HG03045 (cell line): ENCODE results near the gene MYO16.

Source experiments
- ATAC-seq: cut with Tn5 transposase; IDR thresholded peaks from one replicate; pipeline ENCODE4 v1.9.1; 2021; ENCODE audit warnings: mild to moderate bottlenecking, moderate library complexity; ENCODE audit not compliant: unreplicated experiment

The MYO16 gene

DNA sequence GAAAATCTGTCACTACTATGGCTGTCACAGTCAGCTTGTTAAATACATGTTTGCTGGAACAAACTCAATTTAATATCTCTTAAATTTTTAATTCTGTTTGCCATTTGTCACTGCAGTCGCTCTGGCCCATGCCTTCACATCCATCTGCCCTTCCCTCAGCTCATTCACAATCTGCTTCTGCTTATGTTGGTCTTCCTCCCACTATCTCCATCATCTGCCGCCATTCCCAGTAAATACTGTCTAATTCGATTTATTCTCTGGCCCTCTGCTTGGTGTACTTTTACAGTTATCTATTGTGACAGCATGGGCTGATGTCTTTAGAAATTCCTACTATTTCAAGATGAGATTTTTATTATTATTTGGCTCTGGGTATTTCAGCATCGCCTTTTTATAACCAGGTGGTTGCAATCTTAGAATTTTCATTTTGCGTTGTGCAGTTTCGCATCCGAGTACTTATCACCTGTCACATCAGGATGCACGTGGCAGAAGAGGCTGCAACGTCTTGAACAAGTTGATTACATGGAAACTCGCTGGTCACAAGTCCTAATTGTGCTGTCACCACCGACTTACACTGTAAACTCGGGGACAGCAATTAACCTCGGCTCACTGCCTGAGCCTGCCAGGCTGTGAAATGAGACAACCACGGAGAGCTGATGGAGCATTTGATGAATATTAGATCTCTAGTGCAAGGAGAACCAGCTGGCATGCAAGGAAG, 158.4 kb downstream of the MYO16 start:
- ATAC-seq = no peak

DNA sequence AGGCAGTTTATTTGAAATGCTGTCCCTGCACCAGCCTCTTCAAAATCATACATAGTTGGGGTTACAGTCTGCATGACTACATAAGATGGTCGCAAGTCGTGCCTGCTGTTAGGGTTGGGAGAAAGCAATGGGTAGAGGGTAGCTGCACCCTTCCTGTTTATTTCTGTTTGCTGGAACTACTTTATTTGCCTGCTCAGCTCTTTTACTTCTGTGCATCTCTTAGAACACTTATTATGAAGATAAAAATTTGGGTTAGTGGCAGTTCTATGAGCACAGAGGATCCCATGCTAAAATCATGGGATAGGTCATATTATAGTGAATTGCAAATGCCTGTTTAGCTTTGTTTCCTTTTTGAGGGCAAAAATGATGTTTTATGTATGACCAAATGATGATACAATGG, 160.1 kb downstream of the MYO16 start:
- ATAC-seq = no peak

DNA sequence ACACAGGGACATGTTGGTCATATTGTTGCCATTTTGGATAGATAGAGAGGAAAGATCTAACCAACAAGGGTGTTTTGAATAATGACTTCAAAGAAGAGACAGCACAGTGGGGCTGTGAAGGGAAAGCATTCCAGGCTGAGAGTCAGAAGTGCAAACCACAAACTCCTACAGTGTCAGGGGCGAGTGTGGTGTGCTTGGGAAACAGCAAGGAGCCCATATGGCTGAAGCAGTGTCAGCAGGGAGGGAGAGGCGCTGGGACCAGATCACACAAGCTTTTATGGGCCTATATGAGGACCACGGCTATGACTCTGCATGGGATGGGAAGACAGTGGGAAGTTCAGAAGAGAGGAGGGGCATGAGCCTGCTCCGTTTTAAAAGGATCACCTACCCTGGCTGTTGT, 166.4 kb downstream of the MYO16 start:
- ATAC-seq = no peak

DNA sequence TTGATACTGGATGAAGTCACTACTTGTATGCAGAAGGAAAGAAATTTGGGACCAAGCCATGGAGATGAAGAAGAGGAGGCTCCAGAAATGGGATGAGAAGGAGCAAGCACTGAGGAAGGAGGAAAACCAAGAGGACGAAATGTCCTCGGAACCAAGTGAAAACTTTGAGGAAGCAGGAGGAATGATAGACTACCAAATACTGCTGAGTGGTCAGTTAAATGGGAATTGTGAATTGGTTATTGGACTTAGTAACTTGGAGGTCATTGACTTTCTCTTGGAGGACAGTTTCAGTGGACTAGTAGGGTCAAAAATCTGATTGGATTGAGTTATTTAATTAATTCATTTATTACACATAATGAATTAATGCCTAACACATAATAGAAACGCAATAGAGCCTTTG, 167.9 kb downstream of the MYO16 start:
- ATAC-seq = no peak

DNA sequence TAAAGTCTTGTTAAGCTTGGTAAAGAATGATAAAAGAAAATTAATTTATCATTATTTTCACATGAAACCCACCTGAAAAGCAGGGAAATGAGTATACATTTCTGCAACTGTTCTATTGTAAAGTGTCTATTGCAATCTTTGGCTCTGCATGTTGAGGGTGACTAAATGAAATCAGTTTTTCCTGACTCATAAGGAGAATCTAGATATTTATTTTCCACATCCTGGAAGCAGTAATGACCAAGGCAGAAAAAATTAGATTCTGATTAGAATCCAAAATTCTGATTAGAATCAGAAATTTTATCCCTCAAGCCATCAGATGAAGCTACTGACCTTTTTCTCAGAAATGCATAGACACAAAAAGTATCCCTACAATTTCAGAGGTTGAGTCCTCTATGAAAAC, 178.4 kb downstream of the MYO16 start:
- no peak for ATAC-seq

DNA sequence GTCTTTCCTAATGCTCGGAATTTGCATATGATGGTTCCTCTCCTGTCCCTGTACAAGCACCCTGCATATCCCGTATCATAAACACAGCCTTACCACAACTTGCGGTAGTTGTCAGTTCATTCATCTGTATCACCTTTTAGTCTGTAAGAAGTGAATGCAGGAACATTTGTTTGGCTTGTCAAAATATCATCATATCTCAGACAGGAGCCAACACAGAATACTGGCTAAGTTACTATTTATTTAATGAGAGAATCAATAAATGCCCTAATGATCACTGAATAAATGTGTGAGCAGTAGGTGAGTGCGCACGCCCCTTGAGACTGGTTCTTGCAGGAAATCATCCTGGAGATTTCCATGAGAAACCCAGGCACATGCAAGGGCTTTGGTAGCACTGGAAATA, 182.8 kb downstream of the MYO16 start:
- no peak for ATAC-seq

DNA sequence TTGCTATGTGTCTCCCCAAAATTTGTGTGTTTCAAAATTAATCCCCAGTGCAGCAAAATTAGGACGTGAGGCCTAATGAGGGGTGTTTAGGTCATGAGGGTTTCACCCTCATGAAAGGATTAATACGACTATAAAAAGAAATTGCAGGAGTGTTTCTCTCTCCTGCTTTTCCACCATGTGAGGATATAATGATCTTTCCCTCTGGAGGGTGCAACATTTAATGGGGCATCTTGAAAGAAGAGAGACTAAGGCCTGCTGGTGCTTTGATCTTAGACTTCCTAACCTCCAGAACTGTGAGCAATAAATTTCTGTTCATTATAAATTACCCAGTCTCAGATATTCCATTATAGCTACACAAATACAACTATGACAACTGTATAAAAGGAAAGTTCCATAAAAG, 183.2 kb downstream of the MYO16 start:
- no peak for ATAC-seq

DNA sequence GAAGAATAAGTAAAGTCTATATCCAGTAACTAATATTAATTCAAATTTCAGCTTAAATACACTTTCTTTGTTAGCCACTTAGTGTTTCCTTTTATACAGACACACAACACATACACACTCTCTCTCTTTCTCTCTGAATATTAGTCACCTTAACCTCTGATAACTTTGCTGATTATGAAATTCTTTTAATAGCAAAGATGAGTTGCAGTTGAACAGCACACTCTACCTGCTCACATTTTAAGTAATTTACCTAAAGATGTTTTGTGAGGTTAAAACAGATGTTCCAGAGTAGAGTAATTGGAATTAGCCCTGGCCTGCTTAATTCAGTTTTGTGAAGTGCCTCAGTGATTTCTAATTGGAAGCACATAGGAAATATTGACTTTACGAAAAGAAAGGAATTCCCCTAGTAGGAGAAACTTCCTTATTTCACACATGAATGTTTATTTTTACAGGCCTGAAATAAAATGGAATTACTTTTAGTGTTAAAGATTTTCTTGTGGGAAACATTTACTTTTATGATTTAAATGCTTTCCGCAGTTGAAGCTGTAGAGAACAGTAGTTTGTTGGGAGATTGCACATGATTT, 184.3 kb downstream of the MYO16 start:
- ATAC-seq = no peak

DNA sequence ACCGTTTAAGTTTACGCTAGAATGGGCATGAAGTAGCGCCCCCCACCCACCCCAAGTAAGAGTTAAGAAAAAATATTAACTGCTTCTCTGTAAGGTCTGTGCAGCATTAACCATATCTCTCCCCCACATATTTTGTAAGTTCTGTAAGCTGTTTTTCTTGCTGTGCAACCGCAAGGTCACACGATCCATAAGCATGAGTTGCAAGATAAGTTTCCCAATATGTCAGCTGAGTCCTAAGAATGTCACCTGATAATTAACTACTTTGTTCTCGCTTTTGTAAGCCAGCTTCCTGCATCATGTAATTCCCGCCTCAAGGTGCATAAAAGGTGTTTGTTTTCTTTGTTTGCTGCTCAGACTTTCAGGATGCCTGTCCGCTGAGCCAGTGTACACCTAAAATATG, 187.0 kb downstream of the MYO16 start:
- ATAC-seq = no peak

DNA sequence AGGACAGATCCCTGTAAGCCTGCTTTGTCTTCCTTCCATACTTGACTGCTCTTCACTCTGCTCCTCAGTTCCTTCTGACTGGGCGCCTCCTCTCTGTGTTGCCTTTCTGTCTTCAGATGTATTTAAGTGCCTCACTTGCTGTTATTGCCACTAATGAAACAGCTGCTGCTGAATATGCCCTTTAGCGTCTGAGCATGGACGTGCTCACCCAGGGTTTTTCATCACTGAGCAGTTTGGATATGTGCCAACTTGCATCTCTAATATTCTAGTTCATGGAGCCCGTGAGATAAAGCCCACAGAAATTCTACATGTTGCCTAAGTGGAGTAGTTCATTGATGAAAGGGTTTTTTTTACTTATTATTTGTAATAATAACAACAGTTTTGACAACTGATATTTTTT, 198.2 kb downstream of the MYO16 start:
- no peak for ATAC-seq

DNA sequence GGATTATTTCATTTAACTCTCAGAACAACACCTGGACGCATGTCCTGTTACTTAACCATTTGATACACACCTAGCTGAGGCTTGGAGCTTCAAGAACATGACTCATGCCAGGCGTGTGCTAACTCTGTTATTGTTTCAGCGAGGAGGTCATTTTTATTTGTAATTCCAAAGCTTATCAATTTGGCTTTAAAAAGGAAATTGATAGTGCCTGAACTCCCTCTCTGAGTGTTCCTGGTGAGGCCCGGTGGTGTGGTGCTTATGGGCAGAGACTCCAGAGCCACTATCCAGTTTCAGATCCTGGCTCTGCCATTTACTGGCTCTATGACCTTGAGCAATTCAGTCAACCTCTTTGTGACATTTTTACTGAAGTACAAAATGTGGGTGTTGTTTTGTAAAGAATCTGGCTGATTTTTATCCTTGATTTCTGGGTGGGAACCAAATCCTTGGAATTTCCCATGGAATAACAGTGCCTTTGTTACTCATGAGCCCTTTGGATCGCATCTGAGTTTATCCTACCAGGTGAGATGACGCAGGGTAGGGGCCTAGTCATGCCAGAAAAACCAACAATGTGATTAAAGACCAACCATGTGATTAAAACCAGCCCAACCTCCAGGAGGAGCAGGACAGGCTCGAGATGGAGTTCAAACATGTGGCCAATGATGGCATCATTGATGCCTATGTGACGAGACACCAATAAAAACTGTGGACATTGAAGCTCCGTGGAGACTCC, 198.8 kb downstream of the MYO16 start:
- ATAC-seq = no peak

DNA sequence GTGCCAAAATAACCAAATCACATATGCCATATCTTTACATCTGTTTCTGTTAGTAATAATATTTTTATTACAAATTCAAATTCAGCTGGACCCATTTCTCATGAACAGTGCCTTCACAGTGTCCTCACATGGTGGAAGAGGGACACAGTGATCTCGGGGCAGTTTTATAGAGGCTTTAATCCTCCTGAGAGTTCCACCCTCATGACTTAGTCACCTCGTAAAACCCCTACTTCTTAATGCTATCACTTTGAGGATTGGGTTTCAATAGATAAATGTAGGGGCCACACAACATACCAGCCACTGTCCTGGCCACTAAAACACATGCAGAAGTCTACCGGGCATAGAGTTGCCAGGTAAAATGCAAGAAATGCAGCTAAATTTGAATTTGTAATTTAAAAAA, 201.5 kb downstream of the MYO16 start:
- ATAC-seq = no peak

DNA sequence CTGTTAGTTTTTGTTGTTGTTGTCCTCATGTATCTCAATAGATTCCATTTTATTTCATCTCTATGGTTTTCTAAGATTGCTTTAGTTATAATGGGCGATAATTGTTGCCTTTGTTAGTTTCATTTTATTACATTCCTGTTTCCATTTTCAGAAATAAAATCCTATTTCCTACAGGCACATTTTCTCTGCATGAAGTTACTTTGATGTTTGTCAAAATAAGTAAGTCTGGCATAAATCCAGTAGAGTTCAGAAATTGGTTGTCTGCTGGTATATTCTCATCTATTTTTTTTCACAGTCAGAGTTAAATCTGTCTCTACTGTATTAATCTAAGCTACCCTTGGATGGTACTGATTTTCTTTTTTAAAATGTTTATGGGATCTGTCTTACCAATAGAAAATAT, 204.1 kb downstream of the MYO16 start:
- no peak for ATAC-seq

DNA sequence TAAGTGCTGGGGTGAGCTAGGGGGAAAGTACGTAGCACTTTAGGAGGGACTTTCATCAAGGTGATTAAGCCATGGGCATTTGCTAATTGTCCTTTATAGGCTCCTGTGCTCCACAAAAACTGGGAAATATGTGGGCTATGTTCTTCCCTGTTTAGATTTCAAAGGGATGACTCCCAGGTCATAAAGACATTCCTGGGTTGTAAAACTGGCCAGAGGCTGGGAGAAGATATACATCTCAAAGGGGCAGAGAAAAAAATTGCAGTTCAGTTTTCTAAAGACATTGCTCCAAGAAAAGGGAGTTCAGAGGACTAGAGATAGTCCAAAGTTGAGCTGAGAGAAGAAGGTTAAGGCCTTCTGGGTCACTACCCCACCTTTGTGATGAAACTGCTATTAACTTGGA, 204.8 kb downstream of the MYO16 start:
- no peak for ATAC-seq

DNA sequence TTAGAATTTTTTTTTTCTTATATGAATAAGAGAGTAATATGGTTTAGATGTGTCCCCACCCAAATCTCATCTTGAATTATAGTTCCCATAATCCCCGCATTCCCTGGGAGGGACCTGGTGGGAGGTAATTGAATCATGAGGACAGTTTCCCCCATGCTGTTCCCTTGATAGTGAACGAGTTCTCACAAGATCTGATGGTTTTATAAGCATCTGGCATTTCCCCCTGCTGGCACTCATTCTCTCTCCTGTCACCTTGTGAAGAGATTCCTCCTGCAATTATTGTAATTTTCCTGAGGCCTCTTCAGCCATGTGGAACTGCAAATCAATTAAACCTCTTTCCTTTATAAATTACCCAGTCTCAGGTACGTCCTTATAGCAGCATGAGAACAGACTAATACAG, 205.7 kb downstream of the MYO16 start:
- ATAC-seq = no peak

DNA sequence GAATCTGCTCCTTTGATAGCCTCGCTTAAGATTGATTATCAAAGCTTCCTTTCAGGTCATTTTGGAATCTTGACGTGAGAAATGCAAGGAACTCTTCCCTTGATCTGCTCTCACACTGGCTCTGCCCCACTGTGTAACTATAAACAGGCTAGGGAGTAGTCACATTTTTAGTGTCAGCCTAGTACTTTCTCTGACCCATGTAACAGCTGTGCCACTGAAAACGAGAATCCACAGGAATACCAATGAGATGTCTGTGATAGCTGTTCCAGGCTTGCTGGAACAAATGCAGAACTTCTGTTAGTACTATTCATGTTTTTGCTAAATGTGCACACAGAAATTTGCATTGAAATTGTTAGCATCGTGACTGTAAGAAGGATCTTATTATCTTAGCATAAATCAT, 221.3 kb downstream of the MYO16 start:
- no peak for ATAC-seq

DNA sequence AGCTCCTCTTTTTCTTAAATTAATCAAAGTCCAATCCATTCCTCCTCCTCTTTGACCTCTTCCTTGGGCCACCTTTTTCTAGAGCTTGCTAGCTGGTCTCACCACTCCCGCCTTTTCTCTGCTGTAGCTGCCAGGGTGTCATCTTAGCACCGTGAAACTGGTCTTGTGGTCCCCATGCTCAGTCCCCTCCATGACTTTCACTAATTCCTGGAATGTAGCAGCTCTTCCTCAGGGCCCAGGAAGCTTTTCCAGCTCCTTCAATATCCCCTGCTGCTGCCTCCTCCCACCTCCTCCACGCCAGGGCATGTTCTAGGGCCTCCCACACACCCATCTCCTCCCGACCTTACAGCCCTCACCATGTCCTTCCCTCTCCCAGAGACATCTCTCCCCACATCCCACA, 222.2 kb downstream of the MYO16 start:
- ATAC-seq = no peak

DNA sequence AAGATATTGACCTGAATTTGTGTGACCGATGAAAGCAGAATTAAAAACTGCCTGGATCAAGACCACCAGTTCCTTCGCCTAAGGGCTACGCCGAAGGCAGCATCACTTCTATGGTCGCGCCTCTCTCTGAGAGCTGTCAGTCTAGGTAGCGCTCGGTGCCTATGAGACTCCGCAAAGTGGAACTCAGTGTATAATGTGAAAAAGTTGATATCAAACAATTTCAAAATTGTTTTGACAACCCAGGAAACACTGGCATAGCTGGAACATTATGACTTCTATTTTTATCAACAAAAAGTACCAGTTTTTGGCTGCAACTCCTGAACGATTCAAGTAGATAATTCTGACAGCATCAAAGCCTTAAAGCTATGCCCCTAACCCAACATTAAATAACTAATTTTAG, 223.6 kb downstream of the MYO16 start:
- no peak for ATAC-seq

DNA sequence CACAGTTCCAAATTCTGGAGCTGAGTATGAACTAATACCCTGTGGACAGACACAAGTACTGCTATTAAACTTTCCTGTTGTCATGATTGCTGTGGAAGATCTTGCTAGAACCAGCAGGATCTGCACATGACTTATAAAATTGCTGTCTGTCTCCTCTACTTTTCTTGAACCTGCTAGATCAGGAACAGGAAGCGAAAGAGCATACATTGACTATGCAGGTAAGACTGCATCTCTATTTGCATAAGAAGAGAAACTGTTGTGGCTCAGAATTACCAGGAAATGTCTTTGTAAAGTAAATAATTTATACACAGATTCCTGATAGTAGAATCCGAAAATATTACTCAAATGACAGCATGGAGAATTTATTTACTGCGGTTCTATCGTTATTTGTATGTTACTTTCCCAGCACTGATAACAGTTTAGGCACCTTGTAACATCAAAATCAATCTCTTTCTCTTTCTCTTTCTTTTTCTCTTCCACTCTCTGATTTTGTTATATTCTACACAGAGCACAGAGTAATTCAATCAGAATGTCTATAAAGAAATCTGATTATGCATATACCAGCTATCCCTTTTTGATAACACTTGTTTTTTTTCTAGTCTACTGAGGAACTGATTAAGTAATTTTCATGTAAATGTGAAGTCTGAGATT, 226.5 kb downstream of the MYO16 start:
- ATAC-seq = peak; percentile 76

DNA sequence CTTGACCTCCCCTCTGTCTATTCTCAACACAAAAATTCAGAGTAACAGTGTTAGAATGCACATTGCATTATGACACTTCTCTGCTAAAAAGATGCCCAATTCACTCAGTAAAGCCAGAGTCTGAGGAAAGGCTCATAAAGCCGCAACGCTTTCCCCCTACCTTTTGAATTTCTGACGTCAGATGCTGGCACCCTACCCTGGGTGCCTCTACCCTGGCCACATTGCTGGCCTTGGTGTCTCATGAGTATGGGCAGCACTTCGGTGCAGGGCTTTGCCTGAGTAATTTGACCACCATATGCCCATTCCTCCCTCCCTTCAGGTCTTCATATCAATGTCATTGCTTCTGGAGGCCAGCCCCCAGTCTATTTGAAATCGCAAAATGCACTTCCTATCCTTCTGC, 229.3 kb downstream of the MYO16 start:
- ATAC-seq = no peak

DNA sequence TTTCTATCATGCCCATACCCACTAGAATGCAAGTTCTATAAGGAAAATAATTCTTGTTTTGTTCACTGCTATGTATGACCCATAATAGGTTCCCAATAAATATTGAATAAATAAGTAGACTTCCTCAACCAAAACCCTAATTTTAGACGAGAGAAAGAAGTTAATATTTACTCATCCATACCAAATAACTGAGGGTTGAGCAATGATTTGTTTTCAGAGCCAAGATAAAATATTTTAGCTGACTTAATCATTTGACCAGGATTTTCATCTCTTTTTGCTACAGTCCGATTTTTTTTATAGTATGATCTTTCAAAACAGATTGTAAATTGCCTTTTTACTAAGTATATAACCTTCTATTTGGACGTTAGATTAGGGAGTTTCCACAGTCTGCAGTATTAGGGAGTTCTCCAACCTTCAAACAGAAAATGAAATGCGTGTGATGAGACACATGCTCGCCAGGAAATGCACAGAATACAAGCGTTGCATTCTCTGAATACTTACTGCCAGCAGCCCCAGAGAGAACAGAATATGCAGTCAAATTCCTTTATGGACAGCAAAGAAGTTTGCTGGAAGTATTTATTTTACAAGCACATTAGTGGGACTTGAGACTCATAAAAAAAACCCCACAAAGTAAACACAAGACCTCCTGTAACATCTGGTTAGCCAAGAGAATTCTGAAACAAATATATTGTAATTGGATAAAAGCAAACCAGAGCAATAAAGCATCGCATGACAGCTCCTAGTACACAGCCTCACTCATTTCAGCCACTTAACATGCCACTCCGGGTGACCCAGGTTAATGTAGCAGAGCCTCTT, 230.0 kb downstream of the MYO16 start:
- no peak for ATAC-seq
